KMS-11 (cell line): ENCODE data around the gene IL6R.

Source experiments
- H2AFZ ChIP-seq: fragments of 200-600 bp; sonication (generic); 2 replicates; pipeline ENCODE4 v1.6.1; 2016; ENCODE audit warnings: antibody characterized with exemption, mixed run types, low read depth
- H3K27ac ChIP-seq: fragments of 200-600 bp; sonication (generic); 2 replicates; pipeline ENCODE4 v1.6.1; 2016; ENCODE audit warnings: mild to moderate bottlenecking, mixed run types
- H3K27me3 ChIP-seq: fragments of 200-600 bp; sonication (generic); 2 replicates; pipeline ENCODE4 v1.6.1; 2017; ENCODE audit warnings: mild to moderate bottlenecking, low read depth, mixed run types, moderate library complexity; ENCODE audit not compliant: insufficient read depth
- H3K36me3 ChIP-seq: fragments of 200-600 bp; sonication (generic); 2 replicates; pipeline ENCODE4 v1.6.1; 2017; ENCODE audit warnings: mild to moderate bottlenecking, mixed run types; ENCODE audit not compliant: insufficient read depth
- H3K4me1 ChIP-seq: fragments of 200-600 bp; sonication (generic); 2 replicates; pipeline ENCODE4 v1.6.1; 2016; ENCODE audit warnings: mild to moderate bottlenecking, low read depth, mixed run types; ENCODE audit not compliant: poor library complexity, severe bottlenecking
- H3K4me2 ChIP-seq: fragments of 200-600 bp; sonication (generic); 2 replicates; pipeline ENCODE4 v1.7.0; 2016; ENCODE audit warnings: mild to moderate bottlenecking, mixed run types
- H3K4me3 ChIP-seq: fragments of 200-600 bp; sonication (generic); IDR thresholded peaks from 2 replicates; pipeline ENCODE4 v1.6.1; 2017; ENCODE audit warnings: low read depth, low read length, mixed read lengths; ENCODE audit not compliant: insufficient read depth
- H3K79me2 ChIP-seq: fragments of 200-600 bp; sonication (generic); 2 replicates; pipeline ENCODE4 v1.6.1; 2016; ENCODE audit warnings: low read depth, mixed run types; ENCODE audit not compliant: insufficient read depth
- H3K9ac ChIP-seq: fragments of 200-600 bp; sonication (generic); 2 replicates; pipeline ENCODE4 v1.6.1; 2016; ENCODE audit warnings: mild to moderate bottlenecking, mixed run types
- H4K20me1 ChIP-seq: fragments of 200-600 bp; sonication (generic); 2 replicates; pipeline ENCODE4 v1.6.1; 2016; ENCODE audit warnings: mild to moderate bottlenecking, mixed run types; ENCODE audit not compliant: insufficient read depth
- CTCF ChIP-seq: fragments of 200-600 bp; sonication (generic); conservative IDR thresholded peaks from 2 replicates; pipeline ENCODE4 v1.6.1; 2017; ENCODE audit warnings: low read depth, mild to moderate bottlenecking, antibody characterized with exemption, low read length, moderate library complexity, mixed read lengths

Gene IL6R

DNA sequence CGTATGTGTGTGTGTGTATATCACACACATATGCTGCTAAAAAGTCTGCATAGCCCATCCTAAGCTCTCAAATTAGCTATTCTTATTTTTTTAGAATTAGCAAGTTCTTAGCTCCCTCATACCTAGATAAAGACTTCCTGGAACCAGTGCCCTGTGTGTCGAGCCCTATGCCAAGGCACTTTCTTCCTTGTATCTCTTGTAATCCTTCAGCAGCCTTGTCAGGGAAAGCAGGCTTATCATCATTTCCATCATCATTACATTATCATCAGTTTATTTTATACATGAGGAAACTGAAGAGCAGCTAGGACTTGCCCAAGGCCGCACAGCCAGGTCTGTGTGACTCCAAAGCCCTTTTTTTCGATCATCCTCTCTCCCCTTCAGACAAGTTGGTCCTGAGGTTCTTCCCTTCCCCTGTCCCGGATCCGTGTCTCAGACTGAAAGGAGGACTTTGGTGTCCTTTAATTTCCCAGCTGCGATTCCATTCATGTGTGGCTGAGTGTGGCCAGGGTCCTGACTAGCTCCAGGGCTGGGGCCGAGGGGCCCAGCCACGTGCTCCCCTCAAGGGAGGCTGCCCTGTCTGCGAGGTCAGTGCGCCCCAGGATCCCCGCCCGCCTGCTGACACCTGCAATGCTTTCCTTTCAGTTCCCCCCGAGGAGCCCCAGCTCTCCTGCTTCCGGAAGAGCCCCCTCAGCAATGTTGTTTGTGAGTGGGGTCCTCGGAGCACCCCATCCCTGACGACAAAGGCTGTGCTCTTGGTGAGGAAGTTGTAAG lies 24.9 kb downstream of the IL6R start:
- no peak overlapping the region for H2AFZ ChIP-seq
- no peak overlapping the region for H3K4me2 ChIP-seq
- H3K36me3 ChIP-seq, result no peaks in the 10 kb centered on the region
- no peak for TF ChIP-seq CTCF
- H4K20me1 ChIP-seq, result no peaks in the 10 kb centered on the region
- H3K9ac ChIP-seq, result no peak overlapping the region
- H3K27me3 ChIP-seq, result no peaks in the 10 kb centered on the region
- no peak overlapping the region for H3K4me3 ChIP-seq
- H3K27ac ChIP-seq, result no peak overlapping the region
- H3K79me2 ChIP-seq, result no peaks in the 10 kb centered on the region
- H3K4me1 ChIP-seq, result no peaks in the 10 kb centered on the region

GRCh38 chr1:154430903-154431302 lies 25.8 kb downstream of the IL6R start:
- no peak overlapping the region for H3K4me3 ChIP-seq
- H3K4me2 ChIP-seq, result no peak overlapping the region
- H3K4me1 ChIP-seq, result no peaks in the 10 kb centered on the region
- no peak overlapping the region for H3K9ac ChIP-seq
- H3K36me3 ChIP-seq, result no peaks in the 10 kb centered on the region
- TF ChIP-seq CTCF, result no peak
- H3K79me2 ChIP-seq, result no peaks in the 10 kb centered on the region
- no peaks in the 10 kb centered on the region for H3K27me3 ChIP-seq
- no peak overlapping the region for H3K27ac ChIP-seq
- H4K20me1 ChIP-seq, result no peaks in the 10 kb centered on the region
- H2AFZ ChIP-seq, result no peak overlapping the region

DNA sequence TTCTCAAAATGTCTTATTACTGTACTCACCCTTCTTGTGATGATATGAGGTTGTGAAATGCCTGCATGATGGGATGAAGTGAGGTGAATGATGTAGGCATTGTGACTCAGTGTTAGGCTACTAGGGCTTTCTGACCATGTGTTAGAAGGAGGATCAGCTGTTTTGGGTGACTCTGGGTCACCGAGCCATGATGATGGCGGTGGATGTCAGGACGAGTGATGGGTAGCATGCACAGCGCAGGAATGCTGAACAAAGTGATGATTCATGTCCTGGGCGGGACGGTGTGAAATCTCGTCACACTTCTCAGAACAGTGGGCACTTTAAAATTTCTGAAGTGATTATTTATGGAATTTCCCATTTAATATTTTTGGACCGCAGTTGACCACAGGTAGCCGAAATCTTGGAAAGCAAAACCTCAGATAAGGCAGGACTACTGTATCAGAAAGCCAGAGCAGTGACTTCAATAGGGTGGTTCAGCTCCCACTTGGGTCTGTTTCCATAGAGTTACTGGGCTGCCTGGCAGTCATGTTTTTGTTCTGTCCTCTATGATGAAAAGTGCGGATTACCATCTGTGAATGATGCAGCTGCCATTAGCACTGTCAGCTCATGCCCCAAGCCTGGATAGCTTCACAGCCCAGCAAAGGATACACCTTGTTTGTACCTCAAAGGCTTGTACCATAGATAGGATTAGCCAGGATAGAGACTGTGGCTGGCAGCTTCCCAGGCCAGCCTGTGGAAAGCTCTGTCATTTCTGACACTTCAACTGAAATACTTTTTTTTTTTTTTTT lies 26.6 kb downstream of the IL6R start:
- Histone ChIP-seq H3K27me3 (no peaks in the 10 kb centered on the region), H4K20me1 (no peaks in the 10 kb centered on the region), H3K4me2 (no peak overlapping the region), H3K79me2 (no peaks in the 10 kb centered on the region), H3K4me3 (no peak overlapping the region), H2AFZ (no peak overlapping the region), H3K27ac (no peak overlapping the region), H3K36me3 (no peaks in the 10 kb centered on the region), H3K9ac (no peak overlapping the region), H3K4me1 (no peaks in the 10 kb centered on the region)
- TF ChIP-seq CTCF, result no peak

DNA sequence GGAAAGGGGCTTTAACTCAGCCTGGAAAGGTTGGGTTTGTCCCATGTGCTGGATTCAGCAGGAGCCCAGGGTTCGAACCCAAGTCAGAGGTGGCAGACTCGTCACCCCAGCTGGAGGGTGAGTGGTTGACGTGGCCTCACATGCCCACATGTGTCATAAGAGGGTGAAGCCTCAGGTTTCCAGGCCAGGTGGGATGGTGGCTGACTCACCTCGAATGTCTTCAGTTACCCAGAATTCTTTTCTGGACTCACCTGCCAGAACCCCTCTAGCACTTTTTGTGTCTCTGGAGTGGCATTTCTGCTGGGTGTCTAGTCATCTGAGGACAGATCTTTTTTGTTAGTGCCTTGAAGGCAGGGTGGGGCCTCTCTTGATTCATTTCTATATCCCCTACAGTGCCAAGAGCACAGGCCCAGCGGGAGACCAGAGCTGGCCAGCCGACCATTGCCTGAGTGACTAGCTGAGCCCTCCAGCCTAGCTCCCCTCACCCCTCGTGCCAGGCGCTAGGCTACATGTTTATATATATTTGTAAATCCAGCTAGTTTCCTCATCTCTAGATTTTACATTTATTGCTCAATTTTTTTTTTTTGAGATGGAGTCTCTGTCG lies 28.1 kb downstream of the IL6R start:
- peaks cover 5% of the 10 kb centered on the region; the same call in 1 of the 2 replicates for H3K27me3 ChIP-seq
- no peak for TF ChIP-seq CTCF
- H3K4me1 ChIP-seq, result peaks cover 5% of the 10 kb centered on the region
- H2AFZ ChIP-seq, result no peak overlapping the region
- H4K20me1 ChIP-seq, result no peaks in the 10 kb centered on the region
- H3K27ac ChIP-seq, result no peak overlapping the region
- H3K9ac ChIP-seq, result no peak overlapping the region
- no peak overlapping the region for H3K4me3 ChIP-seq
- no peak overlapping the region for H3K4me2 ChIP-seq
- H3K79me2 ChIP-seq, result no peaks in the 10 kb centered on the region
- no peaks in the 10 kb centered on the region for H3K36me3 ChIP-seq
